IPS-18c (cell line): ENCODE measurements around the gene THAP2.

ENCODE experiments used
- H3K4me3 ChIP-seq: 2 replicates; pipeline ENCODE4 v1.7.0; 2013; ENCODE audit warnings: low read depth, mild to moderate bottlenecking, low read length, moderate library complexity; ENCODE audit not compliant: insufficient read depth
- H3K9me3 ChIP-seq: one replicate; pipeline ENCODE4 v1.6.1; 2013; ENCODE audit warnings: mild to moderate bottlenecking, low read length, moderate library complexity; ENCODE audit not compliant: control insufficient read depth, insufficient read depth

The THAP2 gene

DNA sequence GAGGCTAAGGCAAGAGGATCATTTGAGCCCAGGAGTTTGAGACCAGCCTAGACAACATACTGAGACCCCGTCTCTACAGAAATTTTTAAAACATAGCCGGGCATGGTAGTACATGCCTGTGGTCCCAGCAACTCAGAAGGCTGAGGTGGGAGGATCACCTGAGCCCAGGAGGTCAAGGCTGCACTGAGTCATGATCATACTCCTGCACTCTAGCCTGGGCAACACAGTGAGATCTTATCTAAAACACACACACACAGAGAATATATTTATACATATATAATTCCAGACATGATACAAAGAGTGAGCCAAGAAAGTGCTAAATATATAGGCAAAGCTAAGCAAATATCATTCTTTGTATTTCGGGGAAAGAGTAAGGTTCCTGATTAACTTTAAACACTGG lies 9.9 kb upstream of the THAP2 start:
- Histone ChIP-seq H3K9me3 (no peaks in the 10 kb centered on the region), H3K4me3 (no peak overlapping the region)

- Histone ChIP-seq H3K9me3 (no peaks in the 10 kb centered on the region), H3K4me3 (no peak overlapping the region)
Observed at GRCh38 chr12:71655495-71655894, 8.6 kb upstream of the THAP2 start.

GRCh38 chr12:71655907-71656306 lies 8.2 kb upstream of the THAP2 start:
- Histone ChIP-seq H3K4me3 (no peak overlapping the region), H3K9me3 (no peaks in the 10 kb centered on the region)

DNA sequence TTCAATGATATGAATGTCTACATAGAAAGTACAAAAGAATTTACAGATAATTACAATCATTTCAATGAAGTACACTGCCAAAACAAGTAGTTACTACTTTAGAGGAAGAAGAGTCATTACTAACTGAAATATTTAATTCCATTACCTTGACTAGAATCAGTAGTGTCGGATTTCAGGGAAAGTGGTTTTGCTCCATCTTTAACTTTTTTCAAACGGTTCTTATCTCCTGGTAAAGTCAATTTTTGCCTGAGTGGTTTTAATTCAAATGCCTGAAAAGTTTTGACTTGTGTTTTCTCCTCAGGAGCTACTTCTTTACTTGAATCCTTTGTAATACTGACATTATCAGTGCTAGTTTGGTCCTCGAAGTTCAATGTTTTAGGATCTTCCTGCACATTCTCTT lies 7.4 kb upstream of the THAP2 start:
- Histone ChIP-seq H3K9me3 (no peaks in the 10 kb centered on the region), H3K4me3 (no peak overlapping the region)

GRCh38 chr12:71661977-71662530 lies 2.0 kb upstream of the THAP2 start:
- H3K4me3 ChIP-seq, result peak overlapping the region; percentile 25; the same call in 1 of the 2 replicates
- H3K9me3 ChIP-seq, result no peaks in the 10 kb centered on the region

GRCh38 chr12:71662849-71663560 lies 1.1 kb upstream of the THAP2 start:
- Histone ChIP-seq H3K4me3 (peak overlapping the region; percentile 98), H3K9me3 (no peaks in the 10 kb centered on the region)

DNA sequence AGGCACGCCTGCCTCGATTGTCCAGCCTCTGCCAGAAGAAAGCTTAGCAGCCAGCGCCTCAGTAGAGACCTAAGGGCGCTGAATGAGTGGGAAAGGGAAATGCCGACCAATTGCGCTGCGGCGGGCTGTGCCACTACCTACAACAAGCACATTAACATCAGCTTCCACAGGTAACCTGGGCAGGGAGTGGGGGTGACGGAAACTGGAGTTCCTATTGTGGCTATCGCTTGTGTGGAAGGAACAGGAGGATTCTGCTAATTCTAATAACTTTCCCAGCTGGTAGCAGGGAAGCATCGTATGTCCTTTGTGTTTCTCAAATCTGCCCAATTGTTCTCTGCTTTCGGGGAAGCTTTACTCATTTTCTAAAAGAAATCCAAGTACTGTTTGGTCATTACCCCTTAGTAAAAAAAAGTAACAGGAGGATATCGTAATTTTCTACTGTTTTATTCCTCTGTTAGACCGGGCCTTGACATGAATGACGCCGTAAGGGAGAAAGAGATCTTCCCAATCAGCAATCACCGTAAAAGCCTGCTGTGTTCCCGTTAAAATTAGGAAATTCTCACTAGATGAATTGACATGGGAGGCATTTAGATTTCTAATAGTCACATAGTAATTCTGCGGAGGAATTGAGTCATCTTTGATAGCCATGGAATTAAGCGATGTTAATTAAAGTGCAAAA lies 449 bp downstream of the THAP2 start:
- peak overlapping the region; percentile 98 for H3K4me3 ChIP-seq
- H3K9me3 ChIP-seq, result no peaks in the 10 kb centered on the region

DNA sequence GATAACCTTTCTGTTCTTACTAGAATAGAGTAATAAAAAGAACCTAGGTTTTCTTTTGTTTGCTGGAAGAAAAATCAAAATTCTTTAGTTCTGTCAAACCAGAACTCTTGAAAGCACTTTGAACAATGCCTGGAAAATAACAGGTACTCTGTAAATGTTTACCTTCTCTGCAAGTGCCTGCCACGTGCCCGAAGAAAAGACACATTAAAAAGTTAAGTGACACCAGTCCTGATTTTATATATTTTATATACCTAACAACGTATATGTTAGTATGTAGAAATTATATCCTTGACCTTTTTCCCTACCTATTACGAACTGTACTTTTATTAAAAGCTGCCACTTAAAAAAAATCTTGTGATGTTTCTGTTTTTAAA lies 976 bp downstream of the THAP2 start:
- Histone ChIP-seq H3K4me3 (peak overlapping the region; percentile 98), H3K9me3 (no peaks in the 10 kb centered on the region)

DNA sequence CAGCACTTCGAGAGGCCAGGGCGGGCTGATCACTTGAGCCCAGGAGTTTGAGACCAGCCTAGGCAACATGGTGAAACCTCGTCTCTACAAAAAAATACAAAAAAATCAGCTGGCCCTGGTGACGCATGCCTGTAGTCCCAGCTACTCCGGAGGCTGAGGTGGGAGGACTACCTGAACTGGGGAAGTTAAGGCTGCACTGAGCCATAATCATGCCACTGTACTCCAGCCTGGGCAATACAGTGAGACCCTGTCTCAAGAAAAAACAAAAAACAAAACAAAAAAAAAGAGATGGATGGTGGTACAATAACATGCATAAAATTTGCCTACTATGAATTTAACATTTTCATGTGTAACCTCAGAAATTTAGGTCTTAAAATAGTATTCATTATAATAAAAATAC lies 2.2 kb downstream of the THAP2 start:
- Histone ChIP-seq H3K9me3 (no peaks in the 10 kb centered on the region), H3K4me3 (no peak overlapping the region)

DNA sequence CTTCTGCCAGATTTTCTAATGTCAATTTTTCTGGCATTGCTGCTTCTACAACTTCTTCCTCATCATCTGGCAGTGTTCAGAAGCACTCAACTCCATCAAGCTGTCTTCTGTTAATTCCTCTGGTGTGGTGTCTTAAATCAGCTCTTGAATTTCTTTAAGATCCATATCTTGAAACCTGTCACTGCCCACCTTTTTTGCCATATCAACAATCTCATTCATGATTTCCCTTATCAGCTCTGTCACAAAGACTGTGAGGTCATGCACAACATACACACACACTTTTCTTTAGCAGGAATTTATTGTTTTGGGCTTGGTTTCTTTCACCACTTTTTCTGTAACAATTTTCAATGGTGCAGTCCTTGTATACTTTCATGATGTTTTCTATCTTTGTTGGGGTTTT lies 7.2 kb downstream of the THAP2 start:
- no peaks in the 10 kb centered on the region for H3K9me3 ChIP-seq

DNA sequence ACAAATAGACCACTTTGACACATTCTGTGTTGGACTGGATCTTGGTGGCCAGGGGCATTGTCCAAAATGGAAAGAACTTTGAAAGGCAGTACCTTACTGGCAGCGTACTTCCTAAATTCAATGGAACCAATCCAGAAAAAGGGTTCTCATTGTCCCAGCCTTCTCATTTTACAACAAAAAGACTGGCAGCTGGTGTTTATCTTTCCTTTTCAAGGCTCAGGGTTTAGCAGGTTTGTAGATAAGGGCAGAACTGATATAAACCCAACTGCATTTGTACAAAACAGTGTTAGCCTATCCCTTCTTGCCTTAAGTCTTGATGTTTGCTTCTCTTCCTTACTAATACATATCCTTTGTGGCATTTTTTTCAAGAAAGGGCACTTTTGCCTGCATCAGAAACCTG lies 7.7 kb downstream of the THAP2 start:
- no peak overlapping the region for H3K4me3 ChIP-seq

More for the DNA sequence above, 7.2 kb downstream of the THAP2 start:
- no peak overlapping the region for H3K4me3 ChIP-seq

DNA sequence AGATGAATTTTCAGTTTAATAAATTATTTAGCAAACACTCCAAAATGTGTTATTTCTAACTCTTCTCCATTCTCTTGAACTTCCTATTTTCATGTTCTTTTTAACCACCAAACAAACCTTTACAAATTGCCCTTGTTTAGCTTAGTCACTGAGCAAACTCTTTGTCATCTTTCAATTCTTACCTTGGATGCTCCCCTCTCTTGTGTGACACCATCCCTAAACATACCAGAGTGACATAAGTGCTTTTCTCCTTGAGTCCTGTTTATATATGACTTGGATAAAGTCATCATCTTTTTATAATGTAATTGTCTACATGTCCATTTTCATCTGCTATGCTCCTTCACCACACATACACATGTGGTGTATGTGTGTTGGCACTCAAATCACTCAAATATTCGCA lies 18.4 kb downstream of the THAP2 start:
- no peak overlapping the region for H3K4me3 ChIP-seq
- H3K9me3 ChIP-seq, result no peaks in the 10 kb centered on the region

More for the DNA sequence above, 7.7 kb downstream of the THAP2 start:
- H3K9me3 ChIP-seq, result no peaks in the 10 kb centered on the region

GRCh38 chr12:71683633-71684032 lies 19.5 kb downstream of the THAP2 start:
- no peak overlapping the region for H3K4me3 ChIP-seq
- H3K9me3 ChIP-seq, result no peaks in the 10 kb centered on the region

- Histone ChIP-seq H3K4me3 (no peak overlapping the region), H3K9me3 (no peaks in the 10 kb centered on the region)
Observed at GRCh38 chr12:71684081-71684480, 20.0 kb downstream of the THAP2 start.

GRCh38 chr12:71685312-71685906 lies 21.3 kb downstream of the THAP2 start:
- Histone ChIP-seq H3K4me3 (peak overlapping the region; percentile 79), H3K9me3 (no peaks in the 10 kb centered on the region)

DNA sequence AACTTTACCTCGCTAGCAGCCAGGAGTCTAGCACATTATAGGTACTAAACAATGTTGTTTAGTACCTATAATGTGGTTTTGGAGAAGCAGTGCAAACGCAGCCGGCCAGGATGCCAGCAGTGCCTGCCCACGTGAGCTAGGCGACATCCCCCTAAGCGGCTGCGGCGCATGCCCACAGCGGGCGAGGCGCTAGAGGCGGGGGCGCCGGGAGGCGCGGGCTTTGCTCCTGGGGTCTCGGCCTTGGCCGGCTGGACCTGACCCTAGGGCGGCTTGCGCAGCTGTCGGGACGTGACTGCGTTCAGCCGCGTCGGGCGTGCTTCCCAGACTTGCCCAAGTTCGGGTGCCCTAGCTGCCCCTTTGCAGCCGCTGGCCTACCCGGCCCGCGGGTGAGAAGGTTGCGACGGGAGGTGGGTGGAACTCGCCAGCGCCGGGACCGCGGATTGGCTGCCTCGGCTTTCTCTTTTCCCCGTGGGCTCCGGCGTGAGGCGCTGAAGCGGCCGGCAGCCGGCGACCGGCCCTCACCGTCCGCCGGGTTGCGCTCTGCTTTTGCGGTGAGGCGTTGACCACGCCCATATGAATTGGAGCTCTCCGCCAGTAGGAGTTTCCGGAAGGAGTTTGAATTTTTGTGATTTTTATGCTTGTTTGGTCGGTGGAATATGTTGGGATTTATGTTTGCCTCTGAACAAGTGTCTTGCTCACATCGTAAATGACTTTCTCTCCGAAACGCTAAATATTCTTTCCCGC lies 22.0 kb downstream of the THAP2 start, which contains the start of gene TMEM19:
Gene TMEM19, plus strand, starts transcription at position 169 of the 744 bp plus-strand sequence. CDS start 599 bp downstream, outside the sequence.
- Histone ChIP-seq H3K4me3 (peak within 1 kb of the TSS; percentile 79), H3K9me3 (no peaks in the 10 kb centered on the region)

GRCh38 chr12:71686658-71687025 lies 22.5 kb downstream of the THAP2 start:
- H3K9me3 ChIP-seq, result no peaks in the 10 kb centered on the region

More at GRCh38 chr12:71686658-71687025, 22.5 kb downstream of the THAP2 start:
- H3K4me3 ChIP-seq, result peak overlapping the region; percentile 79
